OCI-LY1 (cell line): ENCODE data around the gene CORO1C.

Experiments used
- H2AFZ ChIP-seq: fragments of 200-600 bp; sonication (generic), shearing (Covaris generic); 2 replicates; pipeline ENCODE4 v1.6.0; 2014; ENCODE audit warnings: antibody characterized with exemption, mild to moderate bottlenecking, low read length
- H3F3A ChIP-seq: fragments of 200-600 bp; sonication (generic), shearing (Covaris generic); 2 replicates; pipeline ENCODE4 v1.6.0; 2014; ENCODE audit warnings: mild to moderate bottlenecking, antibody characterized with exemption, low read length, moderate library complexity; ENCODE audit not compliant: insufficient read depth
- H3K27ac ChIP-seq: fragments of 200-600 bp; sonication (generic); 2 replicates; pipeline ENCODE4 v1.5.1; 2014; ENCODE audit warnings: low read length, mixed run types, mild to moderate bottlenecking, low read depth; ENCODE audit not compliant: poor library complexity, severe bottlenecking
- H3K27me3 ChIP-seq: fragments of 200-600 bp; sonication (generic); 2 replicates; pipeline ENCODE4 v1.6.0; 2014; ENCODE audit warnings: antibody characterized with exemption, mild to moderate bottlenecking, low read length, moderate library complexity; ENCODE audit not compliant: insufficient read depth
- H3K36me3 ChIP-seq: fragments of 200-600 bp; sonication (generic); 2 replicates; pipeline ENCODE4 v1.6.1; 2014; ENCODE audit warnings: mild to moderate bottlenecking, antibody characterized with exemption, low read length, moderate library complexity, mixed read lengths; ENCODE audit not compliant: insufficient read depth
- H3K4me1 ChIP-seq: fragments of 200-600 bp; sonication (generic); 2 replicates; pipeline ENCODE4 v1.5.1; 2014; ENCODE audit warnings: mild to moderate bottlenecking, low read length, moderate library complexity; ENCODE audit not compliant: insufficient read depth, severe bottlenecking
- H3K4me2 ChIP-seq: fragments of 200-600 bp; sonication (generic), shearing (Covaris generic); 2 replicates; pipeline ENCODE4 v1.6.1; 2014; ENCODE audit warnings: low read length
- H3K4me3 ChIP-seq: fragments of 200-600 bp; sonication (generic); 2 replicates; pipeline ENCODE4 v1.5.1; 2014; ENCODE audit warnings: low read length, low read depth, mild to moderate bottlenecking, mixed read lengths; ENCODE audit not compliant: poor library complexity, severe bottlenecking
- H3K79me2 ChIP-seq: fragments of 200-600 bp; shearing (Covaris generic); 2 replicates; pipeline ENCODE4 v1.6.1; 2016; ENCODE audit warnings: mixed run types, low read length, mixed read lengths; ENCODE audit not compliant: insufficient read depth
- H3K9ac ChIP-seq: fragments of 200-600 bp; sonication (generic), shearing (Covaris generic); 2 replicates; pipeline ENCODE4 v1.6.1; 2014; ENCODE audit warnings: mild to moderate bottlenecking, low read length, mixed read lengths
- H3K9me2 ChIP-seq: fragments of 200-600 bp; sonication (generic), shearing (Covaris generic); 2 replicates; pipeline ENCODE4 v1.6.1; 2014; ENCODE audit warnings: low read depth, mild to moderate bottlenecking, low read length, mixed read lengths
- H3K9me3 ChIP-seq: fragments of 200-600 bp; shearing (Covaris generic); 2 replicates; pipeline ENCODE4 v1.6.1; 2014; ENCODE audit warnings: low read length, mixed read lengths
- H4K20me1 ChIP-seq: fragments of 200-600 bp; sonication (generic), shearing (Covaris generic); 2 replicates; pipeline ENCODE4 v1.6.0; 2016; ENCODE audit warnings: mild to moderate bottlenecking, low read length; ENCODE audit not compliant: insufficient read depth
- EZH2 ChIP-seq: fragments of 200-600 bp; sonication (generic), shearing (Covaris generic); IDR thresholded peaks from 2 replicates; pipeline ENCODE4 v1.8.0; 2017; ENCODE audit warnings: borderline replicate concordance, mixed run types, mild to moderate bottlenecking, antibody characterized with exemption, low read length, moderate library complexity, mixed read lengths
- TF ChIP-seq, protein P1 (sequence below): fragments of 200-600 bp; sonication (generic), shearing (Covaris generic); IDR thresholded peaks from 2 replicates; pipeline ENCODE4 v1.5.1; 2017; ENCODE audit warnings: mild to moderate bottlenecking, antibody characterized with exemption, low read length, moderate library complexity, mixed read lengths

The CORO1C gene

DNA sequence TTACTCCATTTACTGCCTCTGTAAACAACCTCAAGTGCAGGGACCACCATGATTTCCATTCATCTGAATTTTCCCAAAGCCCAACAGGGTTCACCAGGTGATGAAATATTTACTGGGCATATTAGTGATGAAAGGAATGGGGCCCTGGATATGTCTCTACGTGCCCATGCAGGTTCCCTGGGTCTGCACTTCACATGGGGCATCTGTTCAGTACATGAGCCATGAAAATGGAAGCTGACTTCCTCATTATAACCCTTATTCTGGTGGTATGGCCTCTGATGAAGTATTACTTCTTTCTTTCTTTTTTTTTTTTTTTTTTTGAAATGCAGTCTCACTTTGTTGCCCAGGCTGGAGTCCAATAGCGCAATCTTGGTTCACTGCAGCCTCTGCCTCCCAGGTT, 26.5 kb upstream of the CORO1C start:
- TF ChIP-seq EZH2, result no peak
- TF ChIP-seq, protein P1, sequence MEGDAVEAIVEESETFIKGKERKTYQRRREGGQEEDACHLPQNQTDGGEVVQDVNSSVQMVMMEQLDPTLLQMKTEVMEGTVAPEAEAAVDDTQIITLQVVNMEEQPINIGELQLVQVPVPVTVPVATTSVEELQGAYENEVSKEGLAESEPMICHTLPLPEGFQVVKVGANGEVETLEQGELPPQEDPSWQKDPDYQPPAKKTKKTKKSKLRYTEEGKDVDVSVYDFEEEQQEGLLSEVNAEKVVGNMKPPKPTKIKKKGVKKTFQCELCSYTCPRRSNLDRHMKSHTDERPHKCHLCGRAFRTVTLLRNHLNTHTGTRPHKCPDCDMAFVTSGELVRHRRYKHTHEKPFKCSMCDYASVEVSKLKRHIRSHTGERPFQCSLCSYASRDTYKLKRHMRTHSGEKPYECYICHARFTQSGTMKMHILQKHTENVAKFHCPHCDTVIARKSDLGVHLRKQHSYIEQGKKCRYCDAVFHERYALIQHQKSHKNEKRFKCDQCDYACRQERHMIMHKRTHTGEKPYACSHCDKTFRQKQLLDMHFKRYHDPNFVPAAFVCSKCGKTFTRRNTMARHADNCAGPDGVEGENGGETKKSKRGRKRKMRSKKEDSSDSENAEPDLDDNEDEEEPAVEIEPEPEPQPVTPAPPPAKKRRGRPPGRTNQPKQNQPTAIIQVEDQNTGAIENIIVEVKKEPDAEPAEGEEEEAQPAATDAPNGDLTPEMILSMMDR, result no peak
- H3F3A ChIP-seq, result no peaks in the 10 kb centered on the region
- no peaks in the 10 kb centered on the region for H3K9me2 ChIP-seq
- H3K27ac ChIP-seq, result no peak overlapping the region
- H3K4me3 ChIP-seq, result no peak overlapping the region
- H4K20me1 ChIP-seq, result no peaks in the 10 kb centered on the region
- H3K4me1 ChIP-seq, result no peaks in the 10 kb centered on the region
- H2AFZ ChIP-seq, result no peak overlapping the region
- no peak overlapping the region for H3K9ac ChIP-seq
- no peaks in the 10 kb centered on the region for H3K36me3 ChIP-seq
- H3K4me2 ChIP-seq, result no peak overlapping the region
- no peaks in the 10 kb centered on the region for H3K79me2 ChIP-seq
- no peaks in the 10 kb centered on the region for H3K9me3 ChIP-seq
- H3K27me3 ChIP-seq, result no peaks in the 10 kb centered on the region

DNA sequence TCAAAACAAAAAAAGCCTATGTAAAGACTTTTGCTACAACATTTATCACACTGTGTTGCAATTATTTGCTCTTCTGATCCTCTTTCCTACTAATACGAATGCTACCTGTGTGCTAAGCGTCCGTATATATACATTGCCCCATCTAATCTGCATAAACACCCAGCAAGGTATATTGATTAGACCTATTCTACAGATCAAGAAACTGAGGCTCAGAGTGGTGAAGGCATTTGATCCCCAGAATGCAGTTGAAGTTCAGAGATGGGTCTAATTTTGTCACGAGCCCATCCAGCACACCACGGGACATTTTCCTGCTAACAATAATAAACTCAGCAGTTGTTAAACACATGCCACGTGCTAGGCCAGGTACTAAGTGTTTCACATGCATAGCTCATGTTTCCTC, 25.1 kb upstream of the CORO1C start:
- H3K9me3 ChIP-seq, result no peaks in the 10 kb centered on the region
- no peak overlapping the region for H3K27ac ChIP-seq
- no peaks in the 10 kb centered on the region for H3K79me2 ChIP-seq
- H3K27me3 ChIP-seq, result no peaks in the 10 kb centered on the region
- no peaks in the 10 kb centered on the region for H3K4me1 ChIP-seq
- TF ChIP-seq, protein P1, result no peak
- no peak for TF ChIP-seq EZH2
- no peaks in the 10 kb centered on the region for H4K20me1 ChIP-seq
- H3K9me2 ChIP-seq, result no peaks in the 10 kb centered on the region
- no peak overlapping the region for H3K4me2 ChIP-seq
- H3F3A ChIP-seq, result no peaks in the 10 kb centered on the region
- H3K9ac ChIP-seq, result no peak overlapping the region
- H3K36me3 ChIP-seq, result no peaks in the 10 kb centered on the region
- H2AFZ ChIP-seq, result no peak overlapping the region
- H3K4me3 ChIP-seq, result no peak overlapping the region

DNA sequence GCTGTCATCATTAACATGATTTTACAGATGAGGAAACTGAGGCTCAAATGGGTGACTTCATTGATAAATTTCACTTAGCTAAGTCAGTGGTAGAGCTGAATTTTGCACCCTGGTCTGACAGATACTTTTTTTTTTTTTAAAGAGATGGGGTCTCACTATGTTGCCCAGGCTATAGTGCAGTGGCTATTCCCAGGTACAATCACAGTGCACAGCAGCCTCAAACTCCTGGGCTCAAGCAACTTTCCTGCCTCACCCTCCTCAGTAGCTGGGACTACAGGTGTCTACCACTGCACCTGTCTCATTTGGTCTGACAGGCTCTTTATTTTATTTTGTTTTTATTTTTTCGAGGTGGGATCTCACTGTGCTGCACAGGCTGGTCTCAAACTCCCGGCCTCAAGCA, 24.2 kb upstream of the CORO1C start:
- H2AFZ ChIP-seq, result no peak overlapping the region
- H3K9me2 ChIP-seq, result no peaks in the 10 kb centered on the region
- no peaks in the 10 kb centered on the region for H3K79me2 ChIP-seq
- no peaks in the 10 kb centered on the region for H4K20me1 ChIP-seq
- no peak overlapping the region for H3K4me3 ChIP-seq
- no peak overlapping the region for H3K9ac ChIP-seq
- no peaks in the 10 kb centered on the region for H3K27me3 ChIP-seq
- no peak overlapping the region for H3K4me2 ChIP-seq
- TF ChIP-seq, protein P1, result no peak
- TF ChIP-seq EZH2, result no peak
- H3K9me3 ChIP-seq, result no peaks in the 10 kb centered on the region
- no peaks in the 10 kb centered on the region for H3K4me1 ChIP-seq
- no peaks in the 10 kb centered on the region for H3F3A ChIP-seq
- H3K27ac ChIP-seq, result no peak overlapping the region
- no peaks in the 10 kb centered on the region for H3K36me3 ChIP-seq
